HG03342 (cell line): Measurements from ENCODE around the gene SLC22A4.

ENCODE experiments used
- ATAC-seq: cut with Tn5 transposase; IDR thresholded peaks from one replicate; pipeline ENCODE4 v1.9.1; 2021; ENCODE audit warnings: mild to moderate bottlenecking, moderate library complexity; ENCODE audit not compliant: unreplicated experiment

SLC22A4 gene

GRCh38 chr5:132273631-132274030 is 20.6 kb upstream of the SLC22A4 start:
- no peak for ATAC-seq

GRCh38 chr5:132274050-132274792 is 20.0 kb upstream of the SLC22A4 start:
- ATAC-seq: no peak

GRCh38 chr5:132275367-132276220 is 18.6 kb upstream of the SLC22A4 start:
- ATAC-seq: no peak

GRCh38 chr5:132277256-132277655 is 16.9 kb upstream of the SLC22A4 start:
- ATAC-seq: no peak

GRCh38 chr5:132277971-132278853 is 16.0 kb upstream of the SLC22A4 start:
- no peak for ATAC-seq

- no peak for ATAC-seq
These were observed 14.4 kb upstream of the SLC22A4 start for GRCh38 chr5:132279801-132280200.

GRCh38 chr5:132280371-132281240 is 13.6 kb upstream of the SLC22A4 start:
- ATAC-seq: no peak

- ATAC-seq: no peak
These were observed 12.2 kb upstream of the SLC22A4 start for GRCh38 chr5:132281856-132282614.

GRCh38 chr5:132283423-132284043 is 10.7 kb upstream of the SLC22A4 start:
- no peak for ATAC-seq

GRCh38 chr5:132289097-132289496 is 5.1 kb upstream of the SLC22A4 start:
- ATAC-seq: no peak

- ATAC-seq: no peak
These were observed 3.2 kb upstream of the SLC22A4 start for GRCh38 chr5:132291026-132291425.

- peak; percentile 33 for ATAC-seq
These were observed 865 bp upstream of the SLC22A4 start for GRCh38 chr5:132293066-132293991.

- peak; percentile 3 for ATAC-seq
These were observed 722 bp downstream of the SLC22A4 start for GRCh38 chr5:132294728-132295504.

GRCh38 chr5:132295505-132296411 is 1.6 kb downstream of the SLC22A4 start:
- ATAC-seq: no peak

GRCh38 chr5:132296412-132297016 is 2.3 kb downstream of the SLC22A4 start:
- no peak for ATAC-seq
